Fibroblast of peridontal ligament (primary cell): Measurements from ENCODE around the gene EHF.

ENCODE experiments used
- DNase-seq: peaks from one replicate; pipeline ENCODE4 v3.0.0-alpha.2; 2010; ENCODE audit errors: extremely low read depth

Gene EHF

DNA sequence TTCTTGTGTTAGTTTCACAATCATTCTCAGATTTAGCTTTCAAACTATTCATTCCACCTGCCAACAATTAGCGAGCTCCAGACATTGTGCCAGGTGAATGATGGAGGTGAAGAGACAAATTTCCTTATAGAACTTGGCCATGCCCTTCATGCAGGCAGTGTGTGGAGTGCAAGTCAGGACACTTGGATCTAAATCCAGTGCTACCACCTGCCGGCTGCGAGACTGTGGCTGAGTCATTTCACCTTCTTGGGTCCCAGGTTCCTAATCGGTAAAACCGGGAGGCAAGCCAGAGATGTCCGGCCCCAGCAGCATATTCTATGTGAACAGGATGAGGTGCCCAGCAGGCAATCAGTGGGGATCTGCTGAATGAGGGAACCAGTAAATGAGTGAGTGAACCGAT is 18.6 kb upstream of the EHF start:
- DNase-seq = no peak

DNA sequence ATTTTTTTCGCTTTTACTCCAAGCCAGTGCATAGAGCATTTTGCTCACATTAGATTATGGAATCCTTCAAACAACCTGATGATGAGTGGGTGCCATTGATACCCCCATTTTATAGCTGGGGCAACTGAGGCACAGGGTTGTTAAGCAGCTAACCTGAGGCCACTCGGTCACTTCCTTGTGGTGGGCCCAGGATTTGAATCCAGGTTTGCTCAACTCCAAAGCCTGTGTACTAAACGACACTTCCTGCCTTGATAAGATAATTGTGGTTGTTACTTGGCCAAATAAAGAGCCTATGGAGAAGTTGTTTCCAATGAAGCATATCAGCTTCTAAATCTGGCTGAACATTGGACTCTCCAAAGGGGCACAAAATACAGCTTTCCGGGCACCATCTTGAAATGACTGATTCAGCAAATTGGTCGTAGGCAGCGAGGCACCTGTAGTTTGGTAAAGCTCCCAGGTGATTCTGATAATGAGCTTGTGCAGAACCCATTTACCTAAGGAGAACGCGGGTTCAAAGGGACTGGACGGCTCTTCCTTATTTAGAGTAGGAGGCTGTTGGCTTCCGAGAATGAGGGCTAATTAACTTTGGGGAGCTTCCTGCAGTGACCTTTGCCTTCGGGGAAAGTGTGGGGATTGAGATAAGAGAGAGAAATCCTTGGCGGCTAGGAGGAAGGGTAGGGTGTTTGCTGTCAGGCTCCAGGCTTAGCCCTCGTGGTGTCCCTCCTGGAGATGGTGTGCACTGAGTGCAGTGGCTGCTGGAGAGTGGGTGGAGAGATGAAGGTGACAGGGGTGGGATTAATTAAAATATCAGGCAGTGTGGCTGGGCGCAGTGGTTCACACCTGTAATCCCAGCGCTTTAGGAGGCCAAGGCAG is 17.5 kb upstream of the EHF start:
- no peak for DNase-seq

DNA sequence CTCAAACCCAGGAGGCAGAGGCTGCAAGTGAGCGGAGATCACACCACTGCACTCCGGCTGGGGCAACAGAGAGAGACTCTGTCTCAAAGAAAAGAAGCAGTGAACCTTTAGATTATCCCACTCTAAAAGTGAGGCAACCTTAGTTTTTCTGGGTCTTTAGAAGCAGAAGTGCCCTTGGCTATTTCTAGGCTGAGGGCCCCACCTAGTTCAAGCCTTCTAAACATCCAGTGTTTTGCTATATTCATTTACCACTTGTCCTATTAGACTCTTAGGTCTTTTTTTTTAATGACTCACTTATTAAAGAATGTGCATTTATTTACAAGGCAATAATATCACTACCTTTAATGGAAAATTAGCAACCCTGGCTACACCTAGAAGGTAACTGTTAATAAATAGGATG is 16.7 kb upstream of the EHF start:
- DNase-seq = no peak

DNA sequence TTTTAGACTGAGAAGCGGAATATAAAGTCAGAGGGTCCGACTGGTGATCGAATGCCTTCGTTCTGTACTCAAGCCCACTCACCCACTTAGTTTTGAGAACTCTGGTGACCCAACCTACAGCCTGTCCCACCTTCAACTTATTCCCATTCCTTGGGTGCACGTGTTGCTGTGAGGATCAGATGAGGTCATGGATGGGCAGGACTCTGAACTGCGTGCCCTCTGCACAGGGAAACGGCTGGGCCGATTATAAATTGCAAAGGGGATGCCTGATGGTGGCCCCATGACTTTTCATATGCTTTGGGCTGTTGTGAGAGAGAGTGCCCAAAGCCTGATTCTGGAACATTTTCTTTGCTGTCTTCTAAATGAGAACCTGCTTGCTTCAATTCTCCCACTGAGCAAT is 16.0 kb upstream of the EHF start:
- no peak for DNase-seq

DNA sequence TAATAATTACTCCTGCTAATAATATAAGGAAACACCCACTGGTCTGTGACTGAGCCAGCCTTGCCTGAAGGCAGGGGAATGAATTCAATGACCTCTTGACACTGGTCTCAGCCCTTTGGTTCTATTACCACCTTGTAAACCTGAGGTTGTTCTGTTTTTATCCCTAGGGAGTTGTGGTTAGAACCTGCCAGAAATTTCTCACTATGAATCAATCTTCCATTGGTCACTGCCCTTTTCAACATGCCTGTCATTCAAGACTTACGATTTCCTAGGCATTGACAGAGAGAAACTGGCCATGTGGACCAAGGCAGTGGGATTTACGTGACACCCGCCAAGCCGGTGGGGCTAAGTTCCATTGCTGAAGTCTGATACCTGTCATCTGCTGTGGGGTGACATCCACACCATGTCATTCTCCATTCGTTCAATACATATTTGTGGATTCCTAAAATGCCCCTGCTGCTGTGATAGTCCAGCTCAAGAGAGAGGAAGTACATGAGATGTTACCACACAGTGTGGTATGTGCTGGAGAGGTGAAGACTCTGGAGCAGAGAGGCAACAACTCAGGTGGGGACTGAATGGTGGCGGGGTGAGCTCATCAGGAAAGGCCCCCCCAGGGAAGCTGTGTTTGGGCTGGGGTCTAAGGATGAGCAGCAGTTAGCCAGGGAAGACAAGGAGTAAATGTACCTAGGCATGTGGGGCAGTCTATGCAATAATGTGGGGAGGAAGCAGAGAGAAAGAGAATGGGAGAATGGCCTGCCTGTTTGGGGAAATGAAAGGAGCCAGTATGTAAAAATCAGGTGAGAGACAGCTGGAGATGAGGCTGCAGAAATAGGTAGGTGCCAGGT is 15.2 kb upstream of the EHF start:
- no peak for DNase-seq

DNA sequence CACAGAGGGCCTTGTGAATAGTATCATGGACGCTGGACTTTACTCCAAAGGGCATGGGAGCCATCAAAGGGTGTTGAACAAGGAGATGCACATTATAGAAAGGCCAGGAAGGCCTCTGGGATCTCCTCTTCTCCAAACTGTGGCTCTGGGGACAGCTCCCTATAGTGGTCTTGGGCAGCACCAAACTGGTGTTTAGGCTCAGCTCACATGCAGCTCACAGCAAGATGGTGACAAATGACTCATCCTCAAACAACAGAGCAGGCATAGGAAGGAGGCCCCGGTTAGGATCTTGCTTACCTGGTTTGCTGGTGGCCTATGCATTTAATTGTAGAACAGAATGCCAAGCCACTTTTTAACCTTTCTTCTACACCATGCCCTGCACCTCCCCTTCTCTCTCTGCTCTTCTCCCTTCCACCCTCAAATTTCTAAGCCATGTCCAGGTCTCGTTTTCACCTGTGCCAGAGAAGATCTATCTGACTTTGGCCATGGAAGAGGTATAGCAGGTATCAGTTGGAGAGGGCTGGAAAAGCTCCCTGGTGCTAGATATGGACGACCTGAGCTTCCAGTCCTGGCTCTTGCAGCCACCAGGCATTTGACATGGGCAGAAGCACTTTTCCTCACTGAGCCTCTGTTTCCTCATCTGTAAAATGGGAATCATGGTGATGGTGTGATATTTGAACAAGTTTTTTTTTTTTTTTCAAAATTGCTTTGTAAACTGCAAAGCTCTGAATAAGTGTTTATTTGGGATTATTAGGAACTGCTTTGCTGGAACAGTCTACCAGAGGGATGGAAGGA is 14.4 kb upstream of the EHF start:
- DNase-seq = no peak

DNA sequence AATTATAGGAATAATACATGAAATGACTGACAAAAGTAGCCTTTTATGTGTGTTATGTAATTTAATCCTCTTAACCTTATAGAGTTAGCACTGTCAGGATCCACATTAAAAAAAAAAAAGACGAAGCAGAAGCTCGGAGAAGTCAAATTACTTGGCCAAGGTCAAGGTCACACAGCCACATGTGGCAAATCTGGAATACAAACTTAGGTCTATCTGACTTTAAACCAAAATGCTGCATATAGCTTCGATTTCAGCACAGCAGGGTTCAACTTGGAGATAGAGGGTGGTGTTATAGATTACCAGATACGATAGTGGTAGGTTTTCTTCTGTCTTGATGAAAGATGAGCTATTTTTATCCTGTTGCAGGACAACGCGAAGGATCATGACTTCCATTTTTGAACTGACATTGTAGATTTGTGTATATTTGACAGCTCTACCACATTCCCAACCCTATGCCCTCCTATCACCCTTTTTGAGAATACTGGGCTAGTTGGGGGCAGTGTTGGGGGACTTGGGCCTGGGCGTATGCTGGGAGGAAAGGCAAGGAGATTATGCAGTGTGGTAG is 11.6 kb upstream of the EHF start:
- no peak for DNase-seq

DNA sequence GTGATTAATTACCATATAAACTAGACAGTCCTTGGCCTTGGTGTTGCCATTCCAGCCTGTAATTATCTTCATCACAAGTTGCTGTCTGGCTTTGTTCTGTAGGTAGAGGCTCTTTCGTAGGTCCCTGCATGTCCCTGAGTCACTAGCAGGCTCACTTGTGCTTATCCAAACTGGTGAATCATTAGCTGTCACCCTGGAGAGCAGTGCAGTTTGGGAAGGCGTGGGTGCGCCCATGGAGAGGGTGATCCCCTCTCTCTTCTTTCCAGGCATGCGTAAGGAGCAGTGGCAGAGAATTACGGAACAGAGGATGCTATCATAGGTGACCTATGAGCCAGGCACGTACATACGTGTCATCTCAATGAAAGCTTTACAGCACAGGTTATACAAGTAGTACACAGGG is 11.0 kb upstream of the EHF start:
- no peak for DNase-seq

DNA sequence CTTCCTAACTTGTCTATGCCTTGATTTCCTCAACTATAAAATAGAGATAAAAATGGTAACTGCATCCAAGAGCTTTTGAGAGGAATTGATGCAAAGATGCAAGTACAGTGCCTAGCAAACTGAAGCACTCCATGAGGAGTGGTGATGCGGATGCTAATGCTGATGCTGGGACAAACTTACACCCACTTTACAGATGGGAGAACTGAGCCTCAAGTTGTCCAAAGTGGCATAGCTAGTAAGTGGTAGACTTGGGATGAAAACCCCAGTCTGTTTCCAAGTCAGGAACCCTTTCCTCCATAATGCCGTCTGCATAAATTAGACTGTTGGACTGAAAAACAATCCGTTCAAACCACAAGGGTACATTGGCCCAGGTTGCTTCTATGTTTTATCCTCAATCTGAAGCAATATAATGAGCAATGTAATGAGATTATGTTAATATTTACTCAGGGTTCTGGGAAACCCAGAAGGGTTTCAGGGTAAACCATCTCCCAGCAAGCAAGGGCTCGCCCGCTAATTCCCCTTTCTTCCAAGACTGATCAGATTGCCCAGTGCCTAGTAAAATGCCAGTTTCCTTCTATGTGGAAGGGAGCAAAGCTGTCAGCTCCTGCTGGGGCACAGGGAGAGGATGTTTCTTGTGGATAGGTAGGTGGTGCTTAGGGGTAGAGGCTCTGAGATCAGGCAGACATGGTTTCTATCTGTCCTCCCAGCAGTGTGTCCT is 10.4 kb upstream of the EHF start:
- DNase-seq = no peak

DNA sequence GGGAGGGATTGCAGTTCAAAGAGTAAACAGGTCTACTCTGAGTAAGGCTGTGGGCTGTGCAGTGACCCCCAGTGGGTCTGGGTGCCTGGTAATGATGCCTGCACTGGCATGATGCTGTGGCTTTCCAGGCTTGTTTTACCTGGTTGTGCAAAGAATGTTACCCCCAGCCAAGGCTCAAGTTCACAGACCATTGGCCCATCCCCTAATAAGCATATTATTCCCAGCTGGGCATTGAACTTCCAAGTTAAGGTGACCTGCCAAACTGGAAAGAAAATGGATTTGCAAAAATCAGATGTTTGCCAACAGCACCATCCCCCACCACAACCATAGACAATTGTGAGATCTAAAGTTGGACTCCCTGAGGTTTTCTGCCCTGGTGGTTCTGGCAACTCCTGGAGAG is 7.9 kb upstream of the EHF start:
- no peak for DNase-seq

DNA sequence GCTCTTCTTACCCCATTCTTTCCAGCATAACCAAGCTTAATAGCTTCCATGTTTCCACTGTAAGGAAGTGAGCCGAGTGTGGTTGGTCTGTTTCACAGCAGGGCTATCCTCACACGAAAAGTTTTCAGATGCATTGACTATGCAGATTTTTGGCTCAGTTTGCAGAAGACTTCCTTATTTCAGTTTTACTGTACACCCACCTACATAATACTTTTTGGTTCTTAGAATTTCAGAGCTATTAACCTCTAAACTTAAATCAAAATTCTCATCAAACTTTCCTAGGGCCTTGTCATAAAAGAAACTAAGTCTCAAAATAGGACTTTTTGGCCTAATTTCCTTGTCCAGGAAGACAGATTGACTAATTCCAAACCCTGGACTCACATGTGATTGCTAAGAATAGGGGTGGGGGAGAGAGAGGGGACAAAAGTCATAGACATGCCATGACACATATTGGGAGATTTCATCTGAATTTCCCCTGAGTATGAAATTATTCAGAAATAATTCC is 7.3 kb upstream of the EHF start:
- DNase-seq = peak; percentile 22

DNA sequence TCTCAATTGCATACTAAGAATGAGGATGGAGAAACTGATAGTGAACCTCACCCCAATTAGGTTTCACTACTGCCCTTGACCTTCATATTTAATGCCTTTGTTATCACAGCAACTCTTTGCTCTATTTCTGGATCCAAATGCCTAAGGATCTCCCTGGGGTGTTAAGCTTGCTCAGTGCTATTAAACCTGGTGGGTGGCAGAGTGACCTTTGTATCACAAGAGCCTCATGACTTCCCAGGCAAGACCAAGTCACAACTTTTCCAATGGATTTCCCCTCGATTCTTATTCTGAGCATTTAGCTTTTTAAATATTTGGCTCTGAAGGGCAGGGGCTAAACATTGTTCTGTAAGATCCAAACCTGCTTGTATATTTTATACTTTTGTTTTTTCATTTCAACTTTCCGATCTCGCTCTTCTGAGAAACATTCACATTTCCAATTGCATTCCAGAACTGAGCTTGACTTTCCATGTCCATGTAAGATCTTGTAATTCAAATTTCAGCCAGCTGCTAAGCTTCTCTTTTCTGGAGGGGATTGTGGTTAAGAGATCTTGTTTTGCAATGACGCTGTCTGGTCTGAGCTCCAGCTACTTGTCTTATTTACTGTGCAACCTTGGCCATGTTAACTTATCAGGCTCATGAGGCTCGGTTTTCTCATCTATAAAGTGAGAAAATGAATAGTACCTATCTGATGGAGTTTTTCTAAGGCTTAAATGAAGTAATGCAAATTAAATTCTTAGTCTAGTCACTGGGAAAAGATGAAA is 6.4 kb upstream of the EHF start:
- peak; percentile 92 for DNase-seq

DNA sequence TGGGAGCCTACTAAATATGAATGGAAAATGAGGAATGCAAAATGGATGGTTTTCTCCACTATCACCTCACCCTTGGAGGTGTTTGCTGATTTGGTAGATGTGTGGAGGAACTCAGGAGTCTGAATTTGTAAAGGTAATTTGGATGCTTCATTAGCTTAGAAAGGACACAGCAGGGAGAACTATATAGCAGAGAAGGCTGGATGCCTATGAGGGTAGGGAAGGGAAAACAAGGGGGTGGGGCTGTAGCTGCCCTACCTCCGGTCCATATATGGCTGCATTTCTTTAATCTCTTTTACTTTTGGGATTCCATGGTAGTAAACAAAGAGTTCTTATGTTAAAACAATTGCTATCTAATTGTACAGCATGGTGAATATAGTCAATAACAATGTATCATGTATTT is 4.8 kb upstream of the EHF start:
- DNase-seq = no peak

DNA sequence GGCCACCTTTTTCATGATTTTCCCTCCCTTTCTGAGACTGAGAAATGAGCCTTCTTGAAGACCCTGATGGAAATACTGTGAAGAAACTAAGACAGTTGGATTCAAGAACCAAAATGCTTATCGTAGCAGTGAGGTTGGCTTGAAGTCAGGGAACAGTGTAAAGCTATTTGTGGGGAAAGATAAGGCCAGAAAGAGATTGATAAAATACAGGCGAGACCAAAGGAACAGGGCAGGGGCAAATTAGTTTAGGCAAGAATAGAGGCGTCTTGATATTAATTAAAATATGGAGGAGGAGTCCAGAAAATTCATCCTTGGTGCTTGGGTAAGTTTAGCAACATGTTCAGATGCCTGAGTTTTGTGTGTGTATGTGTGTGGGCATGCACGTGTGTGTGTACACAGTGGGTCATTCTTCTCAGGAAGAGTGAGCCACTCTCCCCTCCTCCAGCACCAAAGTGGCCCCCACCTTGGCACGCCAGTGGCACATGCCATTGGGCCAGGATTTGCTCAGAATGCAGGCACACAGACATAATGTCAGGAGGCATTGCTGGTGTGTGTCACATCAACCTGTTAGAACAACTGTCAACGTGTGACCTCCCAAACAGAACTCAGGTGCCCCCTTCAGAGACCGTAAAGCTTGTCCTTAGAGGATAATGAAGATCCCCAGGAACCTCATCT is 3.9 kb upstream of the EHF start:
- no peak for DNase-seq

DNA sequence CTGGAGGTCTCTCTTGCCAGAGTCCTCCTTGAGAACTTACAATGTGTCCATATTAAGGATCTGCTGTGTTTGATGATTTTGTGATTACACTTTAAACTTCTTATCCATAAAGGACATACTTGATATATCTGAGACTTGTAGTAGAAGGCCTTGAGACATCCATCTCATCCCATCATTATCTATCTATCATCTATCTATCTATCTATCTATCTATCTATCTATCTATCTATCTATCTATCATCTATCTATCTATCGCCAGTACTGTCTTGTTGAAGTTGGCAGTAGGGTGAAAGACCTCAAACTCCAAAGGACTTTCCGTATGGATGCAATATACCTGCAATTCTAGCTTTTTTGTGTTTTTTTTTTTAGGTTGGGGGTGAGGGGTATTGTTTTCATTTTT is 2.5 kb upstream of the EHF start:
- DNase-seq = no peak

DNA sequence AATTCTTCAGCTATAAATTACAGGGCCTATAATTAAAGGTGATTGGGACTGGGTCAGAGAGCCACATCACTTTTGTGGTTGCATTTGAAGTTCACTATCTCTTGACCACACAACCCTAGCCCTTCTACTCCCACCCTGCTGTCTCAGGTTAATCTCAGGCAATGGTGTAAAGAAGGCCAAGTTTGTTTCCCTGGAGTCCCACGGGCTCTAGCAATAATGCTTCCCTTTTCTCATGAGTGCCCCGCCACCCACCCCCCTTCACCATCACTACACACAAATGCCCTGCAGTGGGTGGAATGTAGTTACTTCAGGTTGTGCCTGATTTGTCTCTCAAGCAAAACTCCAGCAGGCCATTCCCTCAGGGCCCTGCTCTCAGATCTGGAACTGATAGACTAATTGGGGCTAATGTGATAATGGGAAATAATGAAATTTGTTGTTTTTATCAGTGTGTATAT is 1.8 kb upstream of the EHF start:
- DNase-seq = no peak

DNA sequence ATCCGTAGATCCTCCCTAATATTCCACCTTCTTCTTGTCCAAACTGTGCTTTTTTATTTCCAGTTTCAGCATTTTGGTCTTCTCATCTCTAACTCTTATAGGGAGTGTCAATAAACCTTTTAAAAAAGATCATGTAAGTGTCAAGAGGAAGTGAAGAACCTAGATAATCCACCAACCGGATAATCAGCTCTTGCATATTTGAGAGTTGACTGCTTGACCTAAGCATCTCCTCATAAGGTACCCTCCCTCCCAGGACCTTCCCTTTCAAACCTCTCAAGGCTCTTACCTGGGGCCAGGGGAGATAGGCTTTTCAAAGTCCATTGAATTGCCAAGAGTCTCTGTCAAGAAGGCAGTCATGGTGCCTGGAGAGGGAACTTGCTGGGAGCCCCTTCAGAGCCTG is 691 bp upstream of the EHF start:
- no peak for DNase-seq

DNA sequence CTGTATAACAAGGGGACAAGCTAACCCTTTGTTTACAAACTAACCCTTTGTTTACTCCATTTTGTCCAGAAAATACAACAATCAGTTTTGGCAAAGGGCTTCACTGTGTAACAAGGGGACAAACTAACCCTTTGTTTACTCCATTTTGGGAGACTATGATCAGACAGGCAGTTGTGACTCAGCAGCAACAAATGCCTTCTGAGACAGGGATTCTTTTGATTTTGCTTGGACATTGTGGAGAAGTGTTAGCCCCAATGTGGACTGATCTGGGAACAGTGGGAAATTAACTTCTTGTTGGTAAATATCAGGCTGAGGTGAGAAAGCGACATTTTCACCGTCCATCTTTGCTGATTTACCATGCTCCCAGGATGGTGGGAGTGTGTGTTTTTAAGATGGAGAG is 983 bp downstream of the EHF start:
- DNase-seq = peak; percentile 22

DNA sequence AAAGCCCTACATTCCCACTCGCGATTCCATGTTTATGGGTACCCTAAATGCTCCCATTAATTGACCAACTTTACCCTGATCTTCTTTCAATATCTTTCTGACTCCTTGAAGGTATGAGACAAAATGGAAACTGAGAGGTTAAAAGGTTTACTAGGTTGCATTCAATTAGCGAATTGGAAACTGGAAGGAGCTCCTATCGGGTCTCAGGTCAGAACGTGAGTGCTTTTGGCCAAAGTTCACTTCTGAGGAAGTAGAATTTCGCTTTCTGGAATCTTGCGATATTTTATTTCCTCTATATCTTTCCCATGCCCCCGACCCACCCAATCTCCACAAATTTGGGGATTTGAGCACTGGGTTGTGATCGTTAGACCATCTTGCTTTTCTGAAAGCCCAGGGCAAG is 2.6 kb downstream of the EHF start:
- no peak for DNase-seq

DNA sequence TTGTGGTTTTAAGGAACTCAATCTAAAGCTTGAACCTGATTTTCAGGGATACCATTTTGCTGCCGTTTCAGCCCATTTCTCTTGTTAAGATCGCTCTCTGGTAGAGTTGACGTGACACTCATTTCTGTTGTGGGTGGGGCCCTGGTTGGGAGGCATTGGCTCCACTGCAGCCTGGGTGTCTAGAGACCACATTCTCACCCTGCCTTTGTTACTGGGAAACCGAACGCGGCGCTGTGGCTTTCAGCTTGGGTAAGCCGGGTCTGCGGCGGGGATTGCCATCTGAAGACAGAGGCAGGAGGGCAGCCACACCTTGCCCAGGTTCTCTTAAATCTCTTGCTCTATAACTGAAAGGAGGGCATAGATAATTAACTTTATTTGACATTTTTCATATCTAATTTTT is 3.2 kb downstream of the EHF start:
- no peak for DNase-seq
